Suppressor macrophage treated with lipopolysaccharide for 4 hours (primary cell): ENCODE data around the gene TXNDC11.

Experiments
- DNase-seq: peaks from one replicate; pipeline ENCODE4 v3.0.0-alpha.2; 2020

TXNDC11 gene

DNA sequence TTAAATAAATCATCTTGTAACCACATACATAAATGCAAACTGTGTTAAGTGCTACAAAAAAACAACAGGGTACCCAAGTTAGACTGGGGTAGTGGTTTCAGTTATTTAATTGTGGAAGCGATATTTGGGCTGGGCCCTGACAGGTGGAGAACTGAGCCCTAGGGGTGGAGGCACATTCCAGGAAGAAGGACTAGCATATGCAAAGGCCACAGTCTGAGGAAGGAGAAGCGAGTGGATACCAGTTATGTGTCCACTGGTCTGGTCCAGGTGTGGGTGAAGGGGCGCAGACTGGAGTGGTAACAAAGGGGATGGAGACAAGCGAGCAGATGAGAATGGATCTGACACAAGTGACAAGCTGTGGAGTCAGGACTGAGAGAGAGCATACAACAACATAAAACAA, 22.9 kb downstream of the TXNDC11 start:
- DNase-seq, result no peak

GRCh38 chr16:11719171-11719570, 23.5 kb downstream of the TXNDC11 start:
- DNase-seq, result no peak

DNA sequence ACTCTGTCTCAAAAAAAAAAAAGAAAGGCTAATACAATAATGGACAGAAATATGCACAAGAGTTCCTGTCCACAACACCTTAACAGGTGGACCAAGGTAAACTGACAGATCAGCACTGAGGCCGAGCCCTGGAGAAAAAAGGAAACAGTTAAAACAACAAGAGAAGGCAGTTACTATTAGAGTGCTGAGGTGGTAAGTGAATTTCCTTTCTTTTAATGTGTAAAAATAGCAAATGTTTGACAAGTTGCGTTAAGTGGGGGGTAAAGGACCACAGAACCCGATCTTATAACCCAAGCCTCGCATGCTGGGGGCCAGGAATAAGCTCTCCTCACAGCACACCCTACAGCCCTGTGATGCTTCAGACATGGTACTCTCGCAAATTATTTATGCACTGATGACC, 24.8 kb downstream of the TXNDC11 start:
- no peak for DNase-seq

DNA sequence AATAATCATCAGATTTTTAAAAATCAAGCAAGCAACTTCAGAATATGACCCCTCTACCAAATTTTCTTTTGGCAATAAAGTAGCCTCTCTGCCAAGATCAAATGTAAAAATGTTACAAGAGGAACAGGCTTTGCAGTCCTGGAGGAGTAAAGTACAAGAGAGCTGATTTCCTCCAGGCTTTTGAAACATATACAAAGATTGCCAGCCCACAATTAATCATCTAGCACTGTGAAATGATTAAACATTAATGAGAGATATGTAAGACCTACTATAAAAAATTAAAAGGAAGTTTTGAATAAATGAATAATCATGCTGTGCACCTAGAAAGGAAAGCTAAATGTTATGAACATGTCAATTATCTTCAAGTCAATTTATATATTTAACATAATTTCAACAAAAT, 26.3 kb downstream of the TXNDC11 start:
- no peak for DNase-seq

- no peak for DNase-seq
Measured at GRCh38 chr16:11715246-11715947, 27.3 kb downstream of the TXNDC11 start.

GRCh38 chr16:11712122-11712521, 30.5 kb downstream of the TXNDC11 start:
- DNase-seq, result no peak

DNA sequence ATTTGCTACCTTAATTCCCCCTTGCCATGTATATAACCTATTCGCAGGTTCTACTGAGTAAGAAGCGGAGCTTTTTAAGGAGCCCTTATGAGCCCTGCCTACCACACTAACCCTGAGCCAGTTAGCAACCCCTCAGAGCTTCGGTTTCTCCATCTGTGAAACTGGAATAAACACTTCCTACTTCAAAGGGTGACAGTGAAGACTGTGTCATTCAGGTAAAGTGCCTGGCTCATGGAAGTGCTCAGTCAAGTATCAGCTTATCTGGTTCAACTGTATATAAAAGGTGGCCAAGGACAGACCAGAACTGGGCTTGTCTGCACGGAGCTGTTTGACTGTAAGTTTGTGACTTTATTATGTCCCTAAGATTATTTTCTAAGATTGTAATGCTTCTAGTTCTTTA, 31.0 kb downstream of the TXNDC11 start:
- no peak for DNase-seq

DNA sequence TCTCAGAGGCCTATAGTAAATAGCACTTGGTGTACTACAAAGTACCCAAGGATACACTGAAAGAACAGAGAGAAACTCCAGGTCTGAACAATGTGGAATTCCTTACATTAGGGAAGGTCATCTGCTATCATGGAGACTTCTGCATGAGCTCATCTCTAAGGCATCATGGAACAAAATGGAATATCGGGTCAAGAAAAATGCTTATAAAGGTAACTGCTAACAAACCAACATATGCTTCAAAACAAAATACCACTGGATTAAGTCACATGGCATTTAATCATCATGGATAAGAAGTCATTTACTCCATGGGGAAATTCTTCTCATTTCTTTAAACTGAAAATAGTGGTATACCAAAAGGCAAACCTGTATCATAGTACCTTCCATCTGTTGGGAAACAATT, 34.2 kb downstream of the TXNDC11 start:
- no peak for DNase-seq

DNA sequence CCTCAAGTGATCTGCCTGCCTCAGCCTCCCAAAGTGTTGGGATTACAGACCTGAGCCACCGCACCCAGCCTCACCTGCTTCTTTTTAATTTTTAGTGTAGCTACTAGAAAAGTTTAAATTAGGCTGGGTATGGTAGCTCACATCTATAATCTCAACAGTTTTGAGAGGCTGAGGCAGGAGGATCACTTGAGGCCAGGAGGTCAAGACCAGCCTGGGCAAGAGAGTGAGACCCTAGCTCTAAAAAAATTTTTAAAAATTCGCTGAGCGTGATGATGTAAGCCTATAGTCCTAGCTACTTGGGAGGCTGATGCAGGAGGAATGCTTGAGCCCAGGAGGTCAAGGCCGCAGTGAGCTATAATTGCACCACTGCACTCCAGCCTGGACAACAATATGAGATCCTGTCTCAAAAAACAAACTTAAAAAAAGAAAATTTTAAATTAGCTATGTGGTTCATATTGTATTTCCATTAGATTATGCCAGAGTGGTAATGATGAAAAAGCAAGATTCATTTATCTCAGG, 34.9 kb downstream of the TXNDC11 start:
- no peak for DNase-seq

DNA sequence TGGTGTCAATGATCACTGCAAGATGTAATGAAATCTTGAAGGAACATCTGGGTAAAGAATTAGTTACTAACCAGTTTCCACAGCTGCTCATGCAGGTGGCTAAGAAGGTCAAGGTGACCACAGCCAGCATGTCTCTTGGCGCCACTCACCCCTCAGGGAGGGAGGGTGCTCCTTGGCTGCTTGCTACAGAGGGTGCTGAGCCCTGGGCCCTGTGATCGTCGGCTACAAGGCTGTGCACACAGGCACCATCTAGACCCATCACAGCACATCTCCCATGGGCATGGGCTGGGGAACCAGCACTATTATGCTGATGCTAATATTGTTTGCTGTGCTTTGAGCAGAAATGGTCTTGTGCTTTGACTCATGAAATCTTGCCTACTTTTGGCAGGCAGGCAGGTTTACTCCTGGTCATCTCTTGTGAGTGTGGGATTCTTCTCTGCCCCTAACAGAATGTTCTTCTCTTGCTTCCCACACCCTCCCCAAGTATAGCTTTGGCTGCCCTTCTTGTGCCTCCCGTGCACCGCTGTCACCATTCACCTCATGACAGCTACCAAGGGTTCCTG, 36.4 kb downstream of the TXNDC11 start:
- no peak for DNase-seq

GRCh38 chr16:11705311-11706025, 37.2 kb downstream of the TXNDC11 start:
- DNase-seq, result no peak

GRCh38 chr16:11700264-11701029, 42.2 kb downstream of the TXNDC11 start:
- no peak for DNase-seq

DNA sequence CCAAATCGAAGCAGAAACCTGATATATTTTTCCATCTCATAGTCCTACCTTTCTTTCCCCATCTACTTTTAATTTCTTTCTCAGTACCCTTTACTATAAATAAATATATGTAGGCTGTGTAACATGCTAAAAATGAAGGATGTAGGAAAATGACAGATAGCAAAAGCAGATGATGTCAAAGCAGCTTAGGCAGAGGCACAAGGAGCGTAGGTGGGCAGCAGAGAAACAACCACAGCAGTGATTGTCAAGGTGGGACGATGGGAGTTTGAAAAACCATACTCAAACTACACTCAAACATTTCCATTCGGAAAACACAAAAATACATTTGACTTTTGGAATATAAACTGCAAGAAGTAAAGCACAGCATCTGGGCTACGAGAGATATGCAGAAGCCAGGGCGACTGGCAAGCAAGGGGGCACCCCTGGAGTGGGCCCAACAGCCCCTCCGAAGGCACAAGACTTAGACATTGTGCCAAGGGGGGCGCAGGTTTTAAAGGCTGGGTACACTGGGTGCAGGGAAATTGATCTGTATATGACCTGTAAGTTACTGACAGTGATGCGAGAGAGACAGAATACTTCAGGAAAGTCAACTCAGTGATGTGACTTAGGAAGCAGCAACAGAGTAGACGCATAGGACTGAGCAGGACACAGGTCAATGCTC, 43.3 kb downstream of the TXNDC11 start:
- no peak for DNase-seq

DNA sequence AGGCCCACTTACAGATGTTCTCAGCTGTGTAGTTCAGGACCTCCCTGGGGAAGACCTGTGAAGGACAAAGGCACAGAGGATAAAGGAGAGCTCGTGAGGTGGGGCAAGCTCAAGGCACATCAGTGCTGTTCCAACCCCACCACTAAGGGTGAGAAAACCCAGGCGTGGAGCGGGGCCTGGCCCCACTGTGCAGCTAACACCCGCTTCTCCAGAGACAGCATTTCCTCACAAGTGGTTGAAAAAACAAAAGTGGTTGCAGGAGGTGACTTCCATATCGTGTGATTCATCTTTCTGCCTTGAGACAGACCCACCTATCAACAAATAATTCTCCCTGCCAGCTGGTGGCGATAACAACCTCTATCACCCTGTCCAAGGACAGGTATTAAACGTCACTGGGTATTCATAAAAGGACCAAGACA, 44.4 kb downstream of the TXNDC11 start:
- DNase-seq, result no peak

GRCh38 chr16:11697319-11697718, 45.3 kb downstream of the TXNDC11 start:
- no peak for DNase-seq

- DNase-seq, result no peak
Measured at GRCh38 chr16:11696266-11697012, 46.2 kb downstream of the TXNDC11 start.

DNA sequence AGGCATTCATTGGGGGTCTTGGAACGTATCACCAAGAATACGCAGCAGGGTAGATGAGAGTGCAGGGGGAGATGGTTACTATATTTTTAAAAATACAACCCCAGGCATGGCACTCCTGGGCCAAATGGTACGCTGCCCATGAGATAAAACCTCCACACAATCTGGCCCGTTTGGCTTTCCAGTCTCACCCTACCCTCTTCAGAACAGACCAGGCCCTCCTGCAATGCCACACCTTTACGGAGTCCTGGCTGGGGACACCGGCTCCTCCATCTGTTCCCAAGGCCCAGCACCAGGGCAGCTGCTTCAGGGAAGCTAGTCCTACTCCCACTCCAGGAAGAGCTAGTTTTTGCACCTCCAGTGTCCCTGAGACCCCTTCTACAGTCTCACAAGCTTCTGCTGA, 50.0 kb downstream of the TXNDC11 start:
- no peak for DNase-seq

DNA sequence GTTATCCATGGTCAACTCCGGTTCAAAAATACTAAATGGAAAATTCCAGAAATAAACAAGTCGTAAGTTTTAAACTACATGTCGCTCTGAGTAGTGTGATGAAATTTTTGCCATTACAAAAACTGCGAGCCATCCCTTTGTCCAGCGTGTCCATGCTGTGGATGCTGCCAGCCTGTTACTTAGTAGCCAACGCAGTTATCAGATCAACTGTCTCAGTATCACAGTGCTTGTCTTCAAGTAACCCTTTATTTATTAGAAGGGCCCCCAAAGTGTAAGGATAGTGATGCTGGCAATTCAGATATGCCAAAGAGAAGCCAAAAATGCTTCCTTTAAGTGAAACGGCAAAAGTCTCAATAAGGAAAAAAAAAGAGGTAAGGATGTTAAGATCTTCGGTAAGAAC, 50.5 kb downstream of the TXNDC11 start:
- no peak for DNase-seq

- no peak for DNase-seq
Measured at GRCh38 chr16:11691771-11692170, 50.9 kb downstream of the TXNDC11 start.

GRCh38 chr16:11691235-11691634, 51.4 kb downstream of the TXNDC11 start:
- no peak for DNase-seq

- DNase-seq, result peak; percentile 89
Measured at GRCh38 chr16:11689031-11689840, 53.4 kb downstream of the TXNDC11 start.
